IPS-NIHi7 (cell line): ENCODE results near the gene ZNF71.
"Not testable (repeated sequence)": the region's sequence is repeated elsewhere in the genome, so short reads cannot be mapped to it uniquely, and the experiment has no call there.

Experiments
- DNase-seq: peaks from one replicate; pipeline ENCODE4 v3.0.0; 2012; ENCODE audit warnings: mixed read lengths; ENCODE audit errors: extremely low spot score

ZNF71 gene

GRCh38 chr19:56622374-56622773 lies 27.3 kb downstream of the ZNF71 start:
- no peak for DNase-seq

- no peak for DNase-seq
Measured at GRCh38 chr19:56623006-56623405, 27.9 kb downstream of the ZNF71 start.

DNA sequence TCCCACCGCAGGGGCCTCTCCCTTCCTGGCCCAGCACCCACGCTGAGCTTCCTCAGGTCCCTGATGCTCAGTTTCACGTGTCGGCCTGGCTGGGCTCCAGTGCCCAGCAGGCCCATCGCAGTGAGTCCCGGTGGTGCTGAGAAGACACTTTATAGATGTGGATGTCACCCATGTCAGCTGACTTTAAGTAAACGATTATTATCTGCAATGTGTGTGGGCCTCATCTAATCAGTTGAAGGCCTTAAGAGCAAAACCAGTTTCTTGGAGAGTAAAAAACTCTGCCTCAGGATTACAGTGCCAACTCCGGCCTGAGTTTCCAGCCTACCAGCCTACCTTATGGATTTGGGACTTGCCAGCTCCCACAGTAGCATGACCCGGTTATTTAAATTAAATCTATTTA lies 30.6 kb downstream of the ZNF71 start:
- DNase-seq = no peak

DNA sequence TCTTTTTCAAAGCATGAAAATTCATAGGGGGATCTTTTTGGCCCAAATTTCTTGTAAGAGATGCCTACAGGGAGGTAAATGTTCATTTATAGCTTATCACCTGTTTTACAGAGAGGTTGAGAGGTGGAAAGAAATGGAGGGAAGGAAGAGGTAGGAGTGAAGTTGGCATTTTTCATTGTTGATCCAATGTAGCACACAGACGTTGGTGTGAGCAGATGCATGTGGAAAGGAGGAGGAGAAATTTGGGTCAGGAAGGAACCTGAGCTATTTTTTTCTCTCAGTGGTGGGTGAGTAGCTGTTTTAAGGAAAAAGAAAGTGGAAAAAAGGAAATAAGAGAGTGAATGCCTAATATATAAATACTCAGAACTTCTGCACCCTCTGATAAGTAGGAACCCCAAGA lies 37.9 kb downstream of the ZNF71 start:
- no peak for DNase-seq

DNA sequence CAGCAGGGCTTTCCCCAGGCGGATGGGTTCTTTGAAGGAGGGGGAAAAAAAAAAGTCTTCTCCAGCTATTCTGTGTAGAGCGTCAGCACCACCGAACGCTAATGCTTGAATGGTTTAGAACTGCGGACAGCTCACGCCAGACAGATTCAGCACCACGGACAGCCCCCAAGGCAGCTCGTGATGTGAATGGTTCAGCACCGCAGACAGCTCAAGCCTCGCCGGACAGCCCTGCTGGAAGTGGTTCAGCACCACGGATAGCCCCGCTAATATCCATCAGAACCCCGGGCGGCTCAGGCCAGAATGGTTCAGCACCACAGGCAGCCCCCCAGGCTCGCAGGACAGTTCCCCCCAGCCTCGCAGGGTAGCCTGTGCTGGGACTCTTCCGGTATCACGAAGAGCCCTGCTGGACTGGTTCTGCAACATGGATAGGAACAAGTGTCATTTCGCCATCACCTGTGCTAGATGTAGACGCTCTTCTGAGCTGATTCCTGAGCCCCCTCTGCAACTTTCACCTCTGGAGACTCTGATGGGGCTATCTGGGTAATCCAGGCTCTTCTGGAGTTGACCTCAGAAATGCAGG lies 43.0 kb downstream of the ZNF71 start:
- DNase-seq = peak; percentile 93

- DNase-seq = peak; percentile 18
Measured at GRCh38 chr19:56639217-56639616, 44.1 kb downstream of the ZNF71 start.

- DNase-seq = no peak
Measured at GRCh38 chr19:56642711-56643459, 47.8 kb downstream of the ZNF71 start, which contains the start of gene SMIM17. Gene SMIM17, plus strand, starts transcription at chr19:56643159. Its CDS starts 2,509 bp downstream, at chr19:56645668.

- DNase-seq = no peak
Measured at GRCh38 chr19:56643460-56643955, 48.4 kb downstream of the ZNF71 start.

DNA sequence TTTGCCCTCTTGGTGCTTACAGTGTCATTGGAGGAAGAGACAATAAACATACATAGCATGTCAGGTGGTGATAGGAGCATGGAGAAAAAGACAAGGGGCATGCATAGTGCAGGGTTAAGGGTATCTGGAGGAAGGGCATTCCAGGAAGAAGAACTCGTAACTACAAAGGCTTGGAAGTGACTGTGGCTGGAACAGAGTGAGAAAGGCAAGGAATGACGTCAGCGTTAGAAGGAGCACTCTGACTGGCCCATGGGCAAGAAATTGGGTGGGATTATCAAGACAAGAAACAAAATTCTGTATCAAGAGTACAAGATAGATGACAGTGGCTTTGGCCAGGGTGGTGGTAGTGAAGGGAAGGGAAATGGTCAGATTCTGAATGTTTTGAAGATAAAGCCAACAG lies 59.0 kb downstream of the ZNF71 start:
- DNase-seq = no peak

DNA sequence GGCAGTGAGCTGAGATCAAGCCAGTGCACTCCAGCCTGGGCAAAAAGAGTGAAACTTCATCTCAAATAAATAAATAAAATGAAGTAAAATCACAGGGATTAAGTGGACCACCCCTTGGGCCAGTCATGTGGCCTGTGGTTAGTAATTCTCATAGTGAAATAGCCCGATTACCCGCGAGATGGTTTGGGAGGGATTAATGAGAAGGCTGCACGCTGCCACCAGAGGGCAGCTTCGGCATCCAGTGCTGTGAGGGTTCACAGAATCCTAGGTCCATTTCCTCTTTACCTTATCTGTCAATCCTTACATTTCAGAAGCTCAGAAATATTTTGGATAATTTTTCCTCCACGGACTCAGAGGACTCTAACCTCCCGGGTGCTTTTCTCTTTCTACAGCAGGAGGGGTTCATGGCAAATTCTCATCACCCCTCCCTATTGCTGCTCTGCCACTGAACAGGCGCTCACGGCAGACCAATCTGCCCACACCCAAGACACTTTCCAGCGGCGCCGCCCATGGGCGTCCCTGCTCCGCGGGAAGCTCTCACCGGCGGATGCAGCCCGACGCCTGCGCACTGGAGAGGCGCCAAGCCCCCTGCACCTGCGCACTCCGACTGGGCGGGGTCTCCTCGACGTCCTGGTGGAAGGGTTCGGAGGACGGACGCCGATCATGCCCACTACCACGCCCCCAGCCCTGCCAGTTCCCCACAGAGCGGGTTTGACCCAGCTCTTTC lies 65.4 kb downstream of the ZNF71 start:
- no peak for DNase-seq

DNA sequence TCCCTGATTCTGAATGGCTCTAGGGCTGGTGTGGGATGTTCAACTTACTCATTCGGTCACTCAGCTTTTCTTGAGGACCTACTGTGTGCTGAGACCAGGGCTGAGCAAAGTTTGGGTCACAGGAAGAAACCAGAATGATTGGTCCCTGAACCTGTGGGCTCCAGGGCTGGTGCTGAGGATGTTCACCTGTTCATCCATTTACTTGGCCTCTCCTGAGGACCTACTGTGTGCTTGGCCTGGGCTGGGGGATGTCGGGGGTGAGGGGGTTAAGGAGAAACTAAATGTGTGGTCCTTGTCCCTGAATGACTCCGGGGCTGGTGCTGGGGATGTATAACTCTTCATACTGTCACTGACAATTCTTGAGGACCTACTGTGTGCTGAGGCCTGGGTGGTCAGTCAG lies 66.1 kb downstream of the ZNF71 start:
- DNase-seq = no peak

DNA sequence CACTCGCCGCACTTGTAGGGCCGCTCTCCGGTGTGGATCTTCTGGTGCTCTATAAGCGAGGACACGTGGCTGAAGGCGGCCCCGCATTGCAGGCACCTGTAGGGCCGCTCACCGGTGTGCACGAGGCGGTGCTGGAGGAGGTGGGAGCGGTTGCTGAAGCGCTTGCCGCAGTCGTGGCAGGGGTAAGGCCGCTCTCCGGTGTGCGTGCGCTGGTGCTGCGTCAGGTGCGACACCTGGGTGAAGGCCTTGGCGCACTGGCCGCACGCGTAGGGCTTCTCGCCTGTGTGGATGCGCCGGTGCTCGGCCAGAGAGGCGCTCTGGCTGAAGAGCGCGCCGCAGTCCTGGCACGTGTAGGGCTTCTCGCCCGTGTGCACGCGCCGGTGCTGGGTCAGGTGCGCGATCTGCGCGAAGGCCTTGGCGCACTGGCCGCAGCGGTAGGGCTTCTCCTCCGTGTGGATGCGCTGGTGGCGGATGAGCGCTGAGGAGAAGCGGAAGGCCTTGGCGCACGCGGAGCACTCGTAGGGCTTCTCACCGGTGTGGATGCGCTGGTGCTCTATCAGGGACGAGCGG lies 68.9 kb downstream of the ZNF71 start:
- DNase-seq = no peak

DNA sequence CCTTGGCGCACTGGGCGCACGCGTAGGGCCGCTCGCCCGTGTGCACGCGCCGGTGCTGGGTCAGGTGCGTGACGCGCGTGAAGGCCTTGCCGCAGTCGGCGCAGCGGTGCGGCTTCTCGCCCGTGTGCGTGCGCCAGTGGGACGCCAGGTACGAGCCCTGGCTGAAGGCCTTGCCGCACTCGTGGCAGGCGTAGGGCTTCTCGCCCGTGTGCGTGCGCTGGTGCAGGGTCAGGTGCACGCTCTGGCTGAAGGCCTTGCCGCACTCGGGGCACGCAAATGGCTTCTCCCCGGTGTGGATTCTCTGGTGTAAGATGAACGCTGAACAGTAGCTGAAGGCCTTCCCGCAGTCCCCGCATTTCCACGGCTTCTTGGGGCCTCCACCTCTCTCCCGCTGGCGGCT lies 69.4 kb downstream of the ZNF71 start:
- DNase-seq = no peak

DNA sequence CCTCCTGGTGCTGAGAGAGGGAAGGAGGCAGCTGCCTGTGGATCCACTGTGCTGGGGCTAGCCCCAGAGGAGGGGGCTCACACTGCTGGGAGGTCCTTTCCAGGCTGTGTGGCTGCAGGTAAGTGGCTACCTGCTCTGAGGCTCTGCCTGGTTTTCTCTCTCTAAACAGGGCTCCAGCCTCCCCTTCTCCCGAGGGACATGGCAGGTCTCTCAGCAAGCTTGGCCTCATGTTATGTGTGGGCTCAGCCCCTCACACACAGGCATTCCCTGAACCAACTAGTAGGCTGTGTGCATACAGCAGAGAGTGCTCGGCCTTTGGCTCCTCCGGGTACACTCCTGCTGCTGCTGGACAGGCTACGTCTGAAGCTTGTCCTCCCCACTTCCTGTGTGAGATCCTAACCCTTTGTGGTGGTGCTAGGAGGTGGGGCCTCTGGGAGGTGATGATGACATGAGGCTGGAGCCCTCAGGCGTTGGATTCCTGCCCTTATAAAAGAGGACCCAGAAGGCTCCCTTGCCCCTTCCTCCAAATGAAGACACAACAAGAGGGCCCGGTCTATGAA lies 72.3 kb downstream of the ZNF71 start:
- no peak for DNase-seq

- DNase-seq = no peak
Measured at GRCh38 chr19:56668676-56669075, 73.6 kb downstream of the ZNF71 start.

- DNase-seq = no peak
Measured at GRCh38 chr19:56670401-56670960, 75.4 kb downstream of the ZNF71 start.

- no peak for DNase-seq
Measured at GRCh38 chr19:56670961-56671612, 76.0 kb downstream of the ZNF71 start.

DNA sequence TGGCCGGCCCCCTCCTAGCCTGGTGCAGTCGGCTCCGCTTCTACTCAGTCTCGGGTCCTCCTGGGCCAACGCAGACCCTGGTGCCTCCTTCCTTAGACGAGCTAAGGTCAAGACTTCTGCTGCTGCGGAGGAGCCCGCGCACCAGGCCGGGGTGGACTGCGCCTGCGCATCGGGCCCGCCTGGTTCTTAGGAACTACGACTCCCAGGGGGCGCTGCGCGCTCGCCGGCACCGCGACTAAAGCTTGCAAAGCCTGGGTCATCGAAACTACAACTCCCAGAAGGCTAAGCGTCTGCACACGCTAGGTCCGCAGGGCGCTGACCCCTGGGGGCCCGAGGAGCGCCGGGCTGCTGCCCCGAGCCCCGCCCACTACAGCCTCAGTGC lies 76.5 kb downstream of the ZNF71 start, which contains the start of gene ZNF835:
ZNF835 (minus strand) TSS at position 145 of the 382 bp plus-strand sequence. CDS start 6,559 bp downstream, outside the sequence.
- no peak for DNase-seq

DNA sequence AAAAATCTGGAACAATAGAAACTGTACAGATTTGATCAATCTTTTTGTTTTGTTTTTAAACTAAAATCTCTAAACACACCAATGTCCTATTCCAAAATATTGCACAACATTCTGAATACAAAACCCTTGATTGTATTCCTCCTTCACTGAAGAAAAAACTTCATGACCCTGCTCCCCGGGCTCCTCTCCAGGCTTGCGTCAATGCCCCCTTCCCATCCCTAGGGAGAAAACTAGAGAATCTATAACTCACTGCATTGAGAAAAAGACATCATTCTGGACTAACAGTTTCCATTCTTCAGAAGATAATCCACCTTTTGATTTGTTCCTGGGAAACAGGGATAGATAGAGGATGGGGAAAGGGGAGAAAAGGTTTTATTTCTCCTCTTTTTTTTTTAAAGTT lies 77.5 kb downstream of the ZNF71 start:
- not testable (repeated sequence) for DNase-seq
